Fibroblast of mammary gland (primary cell): ENCODE results near the gene GALNT5.

ENCODE experiments used
- DNase-seq: peaks from one replicate; pipeline ENCODE4 v3.0.0-alpha.2; 2010; ENCODE audit warnings: low read depth
- H3K4me3 ChIP-seq: 2 replicates; pipeline ENCODE4 v1.5.1; 2011; ENCODE audit warnings: low read depth, mild to moderate bottlenecking, low read length, moderate library complexity; ENCODE audit not compliant: control insufficient read depth
- TF ChIP-seq, protein P1 (sequence below): conservative IDR thresholded peaks from 2 replicates; pipeline ENCODE4 v1.5.1; 2011; ENCODE audit warnings: low read depth, low read length, inconsistent platforms; ENCODE audit not compliant: control insufficient read depth, insufficient read depth

Gene GALNT5

DNA sequence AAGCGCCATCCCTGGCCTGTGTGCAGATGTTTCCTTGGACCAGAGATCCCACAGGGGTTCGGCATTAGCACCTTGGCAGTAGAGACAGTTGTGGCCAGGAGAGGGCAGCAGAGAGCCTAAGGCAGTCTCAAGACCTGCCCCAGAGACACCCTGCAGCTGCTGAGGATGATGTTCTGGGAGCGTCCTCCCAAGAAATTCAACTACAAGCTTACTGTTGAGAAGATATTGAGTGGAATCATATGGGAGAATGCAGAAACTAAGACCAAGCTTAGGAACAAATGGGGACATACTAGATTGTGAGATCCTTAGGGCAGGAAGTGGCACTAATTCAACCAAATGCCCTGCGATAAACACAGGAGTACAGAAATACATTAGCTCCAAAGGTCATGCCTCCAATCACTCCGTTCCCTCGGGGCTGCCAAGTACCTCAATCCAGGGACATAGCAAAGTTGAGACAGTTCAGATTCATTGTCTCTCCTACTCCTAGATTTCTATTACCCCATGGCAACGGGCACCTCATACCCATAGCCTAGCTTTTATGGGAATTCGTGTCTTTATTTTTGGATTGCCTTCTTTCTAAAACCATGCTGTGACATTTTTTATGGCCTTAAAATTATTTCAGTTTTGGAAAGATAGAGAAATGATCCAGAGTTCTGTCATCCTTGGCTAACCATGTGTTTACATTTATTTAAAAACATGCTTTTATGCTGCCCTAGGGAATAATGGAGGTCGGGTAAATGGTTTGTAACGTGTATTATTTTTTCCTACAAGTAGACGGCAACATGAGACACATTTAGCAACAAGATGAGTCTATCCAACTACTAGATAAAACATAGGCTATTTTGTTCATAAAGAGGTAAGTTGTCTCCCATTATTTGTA is 70.4 kb downstream of the GALNT5 start:
- no peak overlapping the region for H3K4me3 ChIP-seq
- TF ChIP-seq, protein P1, sequence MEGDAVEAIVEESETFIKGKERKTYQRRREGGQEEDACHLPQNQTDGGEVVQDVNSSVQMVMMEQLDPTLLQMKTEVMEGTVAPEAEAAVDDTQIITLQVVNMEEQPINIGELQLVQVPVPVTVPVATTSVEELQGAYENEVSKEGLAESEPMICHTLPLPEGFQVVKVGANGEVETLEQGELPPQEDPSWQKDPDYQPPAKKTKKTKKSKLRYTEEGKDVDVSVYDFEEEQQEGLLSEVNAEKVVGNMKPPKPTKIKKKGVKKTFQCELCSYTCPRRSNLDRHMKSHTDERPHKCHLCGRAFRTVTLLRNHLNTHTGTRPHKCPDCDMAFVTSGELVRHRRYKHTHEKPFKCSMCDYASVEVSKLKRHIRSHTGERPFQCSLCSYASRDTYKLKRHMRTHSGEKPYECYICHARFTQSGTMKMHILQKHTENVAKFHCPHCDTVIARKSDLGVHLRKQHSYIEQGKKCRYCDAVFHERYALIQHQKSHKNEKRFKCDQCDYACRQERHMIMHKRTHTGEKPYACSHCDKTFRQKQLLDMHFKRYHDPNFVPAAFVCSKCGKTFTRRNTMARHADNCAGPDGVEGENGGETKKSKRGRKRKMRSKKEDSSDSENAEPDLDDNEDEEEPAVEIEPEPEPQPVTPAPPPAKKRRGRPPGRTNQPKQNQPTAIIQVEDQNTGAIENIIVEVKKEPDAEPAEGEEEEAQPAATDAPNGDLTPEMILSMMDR = peak; percentile 98
- peak; percentile 75 for DNase-seq

GRCh38 chr2:157329524-157329923 is 72.0 kb downstream of the GALNT5 start:
- H3K4me3 ChIP-seq = no peak overlapping the region
- no peak for DNase-seq
- TF ChIP-seq, protein P1 = no peak

DNA sequence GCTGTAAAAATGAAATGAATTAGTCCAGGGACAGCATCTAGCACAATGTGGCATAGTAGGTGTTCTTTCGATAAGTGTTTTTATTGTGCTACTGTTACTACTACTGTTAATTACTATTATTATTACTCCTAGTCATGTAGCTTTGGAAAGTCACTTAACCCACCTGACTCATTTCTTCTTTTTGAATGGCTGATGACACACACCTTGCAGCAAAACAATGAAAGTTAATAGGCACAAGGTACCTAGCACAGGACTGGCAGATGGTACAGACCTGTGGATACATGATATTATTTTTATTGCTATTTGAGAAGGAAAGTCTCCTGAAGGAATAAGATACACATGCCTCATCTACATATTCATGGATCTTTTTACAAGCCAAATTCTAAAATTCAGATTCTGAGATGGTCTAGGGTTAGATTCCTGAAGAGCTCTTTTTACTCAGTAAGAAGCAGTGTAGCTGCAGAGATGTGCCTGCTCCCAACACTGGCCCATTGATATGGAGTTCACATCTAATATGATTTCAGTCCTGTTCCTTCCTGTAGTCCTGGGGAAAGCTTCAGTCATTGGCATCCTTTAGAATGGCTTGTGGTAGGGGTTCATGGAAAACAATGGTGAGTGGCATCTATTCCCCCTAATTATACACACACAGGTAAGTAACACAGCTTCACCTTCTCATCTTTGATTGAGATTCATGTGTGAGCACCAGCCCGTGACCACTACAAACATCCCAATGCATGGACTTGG is 76.0 kb downstream of the GALNT5 start:
- H3K4me3 ChIP-seq = no peak overlapping the region
- no peak for DNase-seq
- TF ChIP-seq, protein P1 = no peak

- TF ChIP-seq, protein P1 = no peak
- DNase-seq = no peak
- no peak overlapping the region for H3K4me3 ChIP-seq
These were observed 76.8 kb downstream of the GALNT5 start for GRCh38 chr2:157334335-157334734.

- DNase-seq = no peak
- no peak overlapping the region for H3K4me3 ChIP-seq
- TF ChIP-seq, protein P1 = no peak
These were observed 77.3 kb downstream of the GALNT5 start for GRCh38 chr2:157334797-157335196.

DNA sequence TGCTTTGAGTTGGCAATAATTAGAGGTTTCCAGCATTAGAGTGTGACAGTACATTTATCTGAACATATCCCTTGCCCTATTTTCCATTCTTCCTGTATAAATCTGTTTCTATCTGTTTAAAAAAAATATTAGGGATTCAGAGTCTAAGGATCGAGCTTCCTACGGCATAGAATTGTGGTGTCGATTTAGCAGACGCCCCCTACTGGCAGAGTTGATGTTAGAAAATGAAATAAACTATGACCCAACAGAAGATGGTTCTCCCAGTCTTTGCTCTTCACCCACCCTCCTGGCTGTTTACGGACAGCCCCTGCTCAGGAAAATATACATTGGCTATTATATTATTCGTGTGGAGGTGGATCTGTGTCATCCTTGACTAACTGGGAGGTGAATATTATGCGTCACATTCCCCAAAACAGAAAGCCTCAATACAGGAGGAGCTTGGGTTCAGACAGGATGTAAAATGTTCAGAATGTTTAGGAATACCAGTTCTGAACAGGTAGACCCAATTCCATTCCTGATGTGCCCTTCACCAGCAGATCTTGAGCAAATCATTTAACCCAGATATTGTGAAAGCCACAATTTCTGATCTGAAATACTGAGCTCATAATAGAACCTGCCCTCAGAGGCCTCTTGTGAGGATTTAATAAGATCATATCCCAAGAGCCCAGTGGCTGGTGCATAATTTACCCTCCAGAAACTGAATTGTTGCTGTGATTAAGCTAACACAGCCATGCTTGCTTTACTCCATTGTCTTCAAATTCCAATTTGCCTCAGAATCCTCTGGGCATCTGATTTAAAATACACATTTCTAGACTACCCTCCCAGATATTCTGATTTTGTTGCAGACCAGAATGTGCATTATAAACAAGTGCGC is 78.9 kb downstream of the GALNT5 start:
- peak; percentile 54 for DNase-seq
- TF ChIP-seq, protein P1 = peak; percentile 74
- H3K4me3 ChIP-seq = no peak overlapping the region
